Measurements from ENCODE around the gene PRPS2.

PRPS2 gene

DNA sequence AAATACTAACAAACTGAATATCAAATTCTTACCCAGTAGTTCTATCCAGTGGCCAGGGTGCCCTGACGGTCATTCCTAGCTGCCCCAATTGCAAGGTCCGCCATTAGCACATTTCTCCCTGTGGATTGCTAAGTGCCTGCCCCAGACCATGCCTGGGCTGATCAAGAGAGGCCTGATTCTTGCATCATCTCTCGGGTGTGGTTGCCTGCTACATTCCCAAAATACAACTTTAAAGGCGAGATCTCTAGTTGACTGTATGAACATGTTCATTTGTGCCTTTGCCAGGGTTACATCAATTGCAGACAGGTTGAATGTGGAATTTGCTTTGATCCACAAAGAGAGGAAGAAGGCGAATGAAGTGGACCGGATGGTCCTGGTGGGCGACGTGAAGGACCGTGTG lies 28.0 kb downstream of the PRPS2 start:
- DNase-seq, result no peak

DNA sequence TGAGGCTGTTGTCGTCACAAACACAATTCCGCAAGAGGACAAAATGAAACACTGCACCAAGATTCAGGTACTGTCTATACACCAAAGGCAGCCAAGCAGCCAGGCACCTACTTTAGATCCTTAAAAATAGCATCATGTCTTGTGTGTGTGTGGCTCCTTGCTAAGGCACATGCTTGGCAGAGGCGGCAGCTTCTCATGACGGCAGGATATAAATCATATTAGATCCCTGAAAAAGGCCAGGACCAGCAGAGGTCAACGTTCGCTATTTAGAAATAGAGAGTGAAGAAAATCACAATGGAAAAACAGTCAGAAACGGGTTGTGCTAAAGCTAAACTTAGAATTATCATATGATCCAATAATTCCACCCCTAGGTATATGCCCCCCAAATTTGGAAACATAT lies 29.5 kb downstream of the PRPS2 start:
- DNase-seq, result no peak

DNA sequence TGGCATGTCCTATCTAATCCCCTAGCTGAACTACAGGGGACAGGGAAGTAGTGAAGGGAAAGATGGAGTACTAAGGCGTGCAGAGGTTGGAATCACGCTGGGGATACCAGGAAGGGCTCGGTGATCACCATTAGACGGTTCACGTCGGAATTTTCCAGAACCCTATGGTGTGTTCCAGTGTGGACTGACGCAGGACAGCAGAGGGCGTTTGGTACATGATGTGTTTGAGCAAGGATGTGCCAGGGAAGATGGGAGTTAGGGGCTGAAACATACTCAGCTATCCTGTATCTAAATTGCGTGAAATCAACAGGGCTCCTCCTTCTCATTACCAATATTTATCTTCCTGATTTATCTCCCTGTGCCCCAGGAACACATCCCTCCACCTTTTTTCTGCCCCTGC lies 33.7 kb downstream of the PRPS2 start:
- DNase-seq, result no peak

GRCh38 chrX:12825801-12826200 lies 34.6 kb downstream of the PRPS2 start:
- no peak for DNase-seq

DNA sequence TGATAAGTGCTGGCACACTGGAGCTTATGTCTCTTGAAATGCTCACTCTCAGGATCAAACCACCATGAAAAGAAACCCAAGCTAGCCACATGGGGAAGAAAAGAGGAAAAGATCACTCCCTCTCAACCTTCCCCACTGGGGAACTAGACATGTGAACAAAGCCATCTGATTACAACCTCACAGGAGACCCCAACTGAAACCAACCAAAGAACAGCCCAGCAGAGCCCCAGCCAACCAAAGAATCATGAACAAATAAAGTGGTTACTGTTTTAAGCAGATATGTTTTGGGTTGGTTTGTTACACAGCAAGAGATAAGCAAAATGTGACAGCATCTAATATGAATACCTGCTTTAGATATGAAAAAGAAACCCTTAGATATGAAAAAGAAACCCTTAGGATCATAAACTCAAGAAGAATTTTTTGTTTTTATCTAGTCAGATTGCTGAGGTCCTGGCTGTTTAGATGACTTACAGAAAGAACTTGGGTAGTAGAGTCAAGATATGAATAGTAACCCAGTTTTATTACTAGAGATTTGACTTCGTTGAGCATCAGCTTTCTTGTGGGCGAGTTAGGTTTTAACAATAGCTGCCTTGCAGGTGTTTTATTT lies 52.0 kb downstream of the PRPS2 start:
- DNase-seq, result no peak

GRCh38 chrX:12843668-12844279 lies 52.6 kb downstream of the PRPS2 start:
- no peak for DNase-seq

GRCh38 chrX:12844319-12844718 lies 53.1 kb downstream of the PRPS2 start:
- no peak for DNase-seq

DNA sequence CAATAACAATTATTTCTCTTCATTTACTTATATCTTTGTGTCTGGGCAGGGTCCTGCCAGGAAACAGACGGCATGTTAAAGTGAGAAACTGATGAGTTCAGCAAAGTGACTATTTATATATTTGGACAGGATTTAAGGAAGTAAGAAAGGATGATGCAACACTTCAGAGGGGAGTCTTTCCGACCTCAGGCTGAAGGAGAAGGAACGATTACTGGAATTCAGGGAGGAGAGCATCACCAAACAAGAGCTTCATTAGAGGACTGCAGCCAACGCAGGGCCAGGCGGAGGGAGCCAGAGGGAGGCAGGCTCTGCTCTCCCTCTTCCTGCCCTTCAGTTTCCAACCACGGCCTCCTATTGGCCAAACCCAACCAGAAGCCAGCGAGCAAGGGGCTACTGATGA lies 74.1 kb downstream of the PRPS2 start:
- DNase-seq, result no peak

- no peak for DNase-seq
These were observed 75.5 kb downstream of the PRPS2 start, which contains the start of gene TLR7 for GRCh38 chrX:12866451-12867377. Gene TLR7, plus strand, starts transcription at chrX:12867072. Its CDS starts 507 bp downstream, at chrX:12867579.

DNA sequence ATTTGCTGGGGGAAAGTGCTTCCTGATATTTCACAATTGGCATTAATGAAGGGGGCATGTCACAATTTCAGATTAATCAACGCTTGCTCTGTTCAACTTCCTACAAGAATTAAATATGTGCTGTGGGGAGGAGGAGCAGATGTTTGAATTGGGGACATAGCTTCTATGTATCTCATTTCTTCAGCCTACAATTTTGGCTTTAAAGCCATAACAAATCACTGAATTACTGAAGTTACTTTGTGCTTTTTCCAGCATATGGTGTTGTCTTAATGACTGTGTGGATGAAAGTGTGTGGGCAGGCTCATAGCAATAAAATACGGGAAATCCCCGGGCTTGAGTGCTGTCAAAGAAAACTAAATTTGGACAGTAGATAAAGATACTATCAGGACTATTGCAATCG lies 76.5 kb downstream of the PRPS2 start:
- DNase-seq, result no peak

GRCh38 chrX:12868747-12869146 lies 77.5 kb downstream of the PRPS2 start:
- no peak for DNase-seq

DNA sequence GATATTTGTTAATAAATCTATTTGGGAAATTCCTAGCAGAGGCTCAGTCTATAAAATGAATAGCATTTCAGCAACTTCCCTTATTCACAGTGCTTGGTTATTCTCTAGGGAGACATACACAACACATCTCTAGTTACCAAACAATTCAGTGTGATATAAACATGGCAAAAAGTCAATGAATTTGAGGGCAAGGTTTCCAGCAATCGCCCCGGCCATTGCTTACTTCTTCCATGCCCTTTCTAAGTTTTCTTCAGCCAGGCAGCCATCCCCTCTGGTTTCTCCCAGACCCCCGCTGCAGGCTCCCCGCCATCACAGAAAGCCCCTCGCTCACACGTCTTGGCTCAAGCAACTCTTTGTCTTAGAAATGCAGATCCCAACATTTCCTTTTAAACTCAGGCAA lies 80.0 kb downstream of the PRPS2 start:
- no peak for DNase-seq

- no peak for DNase-seq
These were observed 81.5 kb downstream of the PRPS2 start for GRCh38 chrX:12872741-12873140.

Data from activated CD4-positive, CD25-positive, alpha-beta regulatory T cell treated with anti-CD3 and anti-CD28 coated beads, Interleukin-2, amount 50 U/mL, for 72 hours (primary cell).